Stomach (tissue), 9 donors: Measurements from ENCODE around the gene MTG1. TPM values are rescaled to one million over a fixed set of nuclear protein-coding genes. Genes with fewer than 3 reads are reported as not detected.
"Not testable (repeated sequence)": the region's sequence is repeated elsewhere in the genome, so short reads cannot be mapped to it uniquely, and the experiment has no call there.

Experiments used
- DNase-seq, 2 donors: peaks; one replicate each; pipeline versions ENCODE4 v3.0.0 to v3.0.0-alpha.2; 2013 to 2019
- H3K27ac ChIP-seq, 5 donors: fragments of 200-600 bp in 4 of 5; sonication (generic) in 4 of 5; one replicate each; pipeline ENCODE4 v1.5.1; 2013 to 2019; ENCODE audit warnings: mild to moderate bottlenecking in 1 of 5, moderate library complexity in 1 of 5
- H3K27me3 ChIP-seq, 3 donors: fragments of 200-600 bp; sonication (generic); one replicate each; pipeline ENCODE4 v1.5.1; 2017 to 2019; ENCODE audit warnings: mixed run types in 1 of 3
- H3K36me3 ChIP-seq, 4 donors: fragments of 200-600 bp; sonication (generic); 1 replicate in 3 of 4; 2 replicates in 1 of 4; pipeline ENCODE4 v1.5.1; 2016 to 2019
- H3K4me1 ChIP-seq, 4 donors: fragments of 200-600 bp; sonication (generic); one replicate each; pipeline ENCODE4 v1.5.1; 2016 to 2019
- H3K4me3 ChIP-seq, 4 donors: fragments of 200-600 bp; sonication (generic) in 3 of 4; one replicate each; pipeline ENCODE4 v1.5.1; 2016 to 2019; ENCODE audit warnings: mild to moderate bottlenecking in 1 of 4
- H3K9me3 ChIP-seq, 4 donors: fragments of 200-600 bp; sonication (generic); one replicate each; pipeline ENCODE4 v1.5.1; 2016 to 2019
- EP300 ChIP-seq: sonication (generic); formaldehyde crosslinking; IDR thresholded peaks from one replicate; pipeline ENCODE4 v1.6.1; 2017; ENCODE audit warnings: antibody characterized with exemption
- POLR2A ChIP-seq, 4 donors: fragments of 450-650 bp; IDR thresholded peaks; one replicate each; pipeline ENCODE4 v1.6.1; 2016; ENCODE audit warnings: antibody characterized with exemption in 4 of 4, control low read depth in 2 of 4, mild to moderate bottlenecking in 1 of 4, moderate library complexity in 1 of 4
- POLR2AphosphoS5 ChIP-seq, 3 donors: sonication (generic); formaldehyde crosslinking; IDR thresholded peaks; one replicate each; pipeline ENCODE4 v1.6.1; 2016; ENCODE audit warnings: antibody characterized with exemption in 3 of 3
- WGBS, 5 donors: extraction: QIAGEN DNeasy Blood & Tissue Kit in 3 of 5; methylation state at CpG; one replicate each; pipeline versions ENCODE4 v1.1.5 to v1.1.7; 2013 to 2018; 5-methylcytosine and 5-hydroxymethylcytosine counted together
- intact Hi-C: fragments of 100-400 bp; cut with DNase I; formaldehyde crosslinking; loops from one replicate; pipeline ENCODE4 v1.15.1; 2023; ENCODE audit warnings: low total_unique reads
- polyA plus RNA-seq, 3 donors: library from polyadenylated mRNA; stranded (reverse); fragments of 200-250 nt; gene quantifications; one replicate each; pipeline ENCODE4 v1.2.3, GENCODE V29; 2013
- total RNA-seq, 5 donors: library from RNA; depleted of rRNA; stranded (reverse); fragments of >200 nt; gene quantifications; one replicate each; pipeline versions ENCODE4 v1.1.0 to v1.2.3, GENCODE V29; 2014 to 2016
- TF ChIP-seq, protein P1 (sequence below), 7 experiments: fragments of 450-650 bp in 4 of 7; fragments of 200-600 bp in 3 of 7; sonication (generic) in 3 of 7; IDR thresholded peaks; one replicate each; pipeline ENCODE4 v1.5.1; 2016 to 2019; ENCODE audit warnings: antibody characterized with exemption in 7 of 7, control low read depth in 2 of 7, mild to moderate bottlenecking in 1 of 7
- donor health status: healthy with polysubstance abuse.
- donor health status: Bipolar disorder and iron deficiency.
- donor health status: healthy.

Gene MTG1
- total and polyA plus RNA-seq, 8 donors, result 36.7 to 177 (median 52.9) TPM

DNA sequence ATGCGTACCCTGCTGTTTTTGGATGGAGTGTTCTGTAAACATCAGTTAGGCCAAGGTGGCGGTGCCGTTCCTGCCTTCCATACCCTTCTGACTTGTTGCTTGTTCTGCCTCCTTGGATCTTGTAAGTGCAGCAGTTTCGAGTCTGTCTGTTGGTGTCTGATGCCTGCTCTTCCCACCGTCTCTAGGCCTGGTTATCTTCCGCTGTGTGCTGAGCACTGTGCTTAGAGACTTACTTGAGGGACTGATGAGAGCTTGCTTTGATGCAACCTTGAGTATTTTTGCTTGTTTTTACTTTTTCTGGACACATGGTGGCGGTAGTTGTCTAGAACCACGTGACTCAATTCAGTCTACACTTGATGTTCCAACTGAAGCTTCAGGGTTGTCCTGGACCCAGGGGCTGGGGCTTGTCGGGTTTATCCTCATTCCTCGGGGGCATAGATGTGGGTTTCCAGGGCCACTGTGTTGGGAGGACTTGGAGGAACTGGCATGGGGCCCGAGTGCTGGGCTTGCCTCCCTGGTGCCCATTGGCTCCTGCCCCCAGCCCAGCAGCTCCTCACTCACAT lies 44.8 kb downstream of the MTG1 start:
- WGBS, 5 donors, result 67 to 86% (median 77%) methylated on average over 11 of the region's 11 CpGs
- peak in 1 of 2 donors; percentile 23 for DNase-seq
- no peaks in the 10 kb centered on the region for H3K27me3 ChIP-seq
- intact Hi-C loops, result no loop called here
- no peaks in the 10 kb centered on the region for H3K4me1 ChIP-seq
- TF ChIP-seq, protein P1, sequence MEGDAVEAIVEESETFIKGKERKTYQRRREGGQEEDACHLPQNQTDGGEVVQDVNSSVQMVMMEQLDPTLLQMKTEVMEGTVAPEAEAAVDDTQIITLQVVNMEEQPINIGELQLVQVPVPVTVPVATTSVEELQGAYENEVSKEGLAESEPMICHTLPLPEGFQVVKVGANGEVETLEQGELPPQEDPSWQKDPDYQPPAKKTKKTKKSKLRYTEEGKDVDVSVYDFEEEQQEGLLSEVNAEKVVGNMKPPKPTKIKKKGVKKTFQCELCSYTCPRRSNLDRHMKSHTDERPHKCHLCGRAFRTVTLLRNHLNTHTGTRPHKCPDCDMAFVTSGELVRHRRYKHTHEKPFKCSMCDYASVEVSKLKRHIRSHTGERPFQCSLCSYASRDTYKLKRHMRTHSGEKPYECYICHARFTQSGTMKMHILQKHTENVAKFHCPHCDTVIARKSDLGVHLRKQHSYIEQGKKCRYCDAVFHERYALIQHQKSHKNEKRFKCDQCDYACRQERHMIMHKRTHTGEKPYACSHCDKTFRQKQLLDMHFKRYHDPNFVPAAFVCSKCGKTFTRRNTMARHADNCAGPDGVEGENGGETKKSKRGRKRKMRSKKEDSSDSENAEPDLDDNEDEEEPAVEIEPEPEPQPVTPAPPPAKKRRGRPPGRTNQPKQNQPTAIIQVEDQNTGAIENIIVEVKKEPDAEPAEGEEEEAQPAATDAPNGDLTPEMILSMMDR (IDR thresholded peaks at IDR 0.05), result peak in 2 of 7 experiments; percentile 3 to 6
- no peak for TF ChIP-seq POLR2A (IDR thresholded peaks at IDR 0.05)
- H3K4me3 ChIP-seq, result no peak overlapping the region
- no peaks in the 10 kb centered on the region for H3K9me3 ChIP-seq
- H3K27ac ChIP-seq, result no peak overlapping the region
- no peaks in the 10 kb centered on the region for H3K36me3 ChIP-seq

DNA sequence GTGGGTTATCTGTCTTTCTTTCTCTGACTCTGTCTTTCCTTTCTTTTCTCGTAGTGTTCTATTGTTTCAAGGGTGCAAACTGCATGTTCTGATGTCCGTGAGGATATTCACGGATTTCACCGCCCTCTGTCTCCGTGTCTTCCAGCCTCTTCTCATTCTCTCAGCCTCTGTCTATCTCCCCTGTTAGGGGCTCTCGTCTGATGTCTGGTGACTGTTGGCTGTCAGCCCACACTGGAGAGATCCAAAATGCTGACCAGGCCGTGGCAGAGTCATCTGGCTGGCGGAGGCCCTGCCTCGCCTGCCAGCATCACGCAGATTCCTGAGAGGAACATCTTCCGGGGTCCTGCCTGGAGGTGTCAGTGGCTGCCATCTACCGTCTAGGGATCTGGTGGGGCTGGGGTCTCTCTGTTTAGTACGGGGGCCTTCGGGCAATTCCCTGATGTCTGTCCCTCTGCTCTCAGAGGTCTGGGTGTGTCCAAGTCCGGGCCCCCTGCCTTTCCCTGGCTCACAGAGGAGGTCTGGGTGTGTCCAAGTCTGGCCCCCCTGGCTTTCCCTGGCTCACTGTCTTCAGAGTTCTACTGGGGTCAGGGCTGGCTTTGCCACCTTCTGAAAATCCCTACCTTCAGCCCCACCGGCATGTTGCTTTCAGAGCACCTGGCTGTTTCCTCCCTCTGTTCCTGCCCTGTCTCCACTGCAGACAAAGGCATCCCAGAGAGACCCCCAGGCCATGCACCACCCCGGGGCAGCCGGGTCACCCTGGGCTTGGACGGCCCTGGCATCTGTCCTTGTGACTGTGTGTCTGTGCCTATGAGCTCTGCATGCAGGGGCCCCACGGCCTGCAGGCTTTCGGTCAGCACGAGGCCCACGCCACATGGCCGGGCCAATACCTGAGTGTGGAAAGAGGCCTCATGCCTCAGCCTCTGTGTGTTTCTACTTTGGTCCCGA lies 45.8 kb downstream of the MTG1 start:
- DNase-seq, result peak in 1 of 2 donors; percentile 1
- Histone ChIP-seq H3K4me3 (no peak overlapping the region), H3K27ac (no peak overlapping the region), H3K27me3 (no peaks in the 10 kb centered on the region), H3K4me1 (no peaks in the 10 kb centered on the region), H3K9me3 (no peaks in the 10 kb centered on the region), H3K36me3 (no peaks in the 10 kb centered on the region)
- intact Hi-C loops, result no loop called here
- WGBS, 5 donors, result 85 to 91% (median 90%) methylated on average over 20 to 25 of the region's 25 CpGs
- TF ChIP-seq, protein P1 (IDR thresholded peaks at IDR 0.05), result no peak
- TF ChIP-seq EP300 (no peak), POLR2AphosphoS5 (IDR thresholded peaks at IDR 0.05) (no peak), POLR2A (IDR thresholded peaks at IDR 0.05) (no peak)

DNA sequence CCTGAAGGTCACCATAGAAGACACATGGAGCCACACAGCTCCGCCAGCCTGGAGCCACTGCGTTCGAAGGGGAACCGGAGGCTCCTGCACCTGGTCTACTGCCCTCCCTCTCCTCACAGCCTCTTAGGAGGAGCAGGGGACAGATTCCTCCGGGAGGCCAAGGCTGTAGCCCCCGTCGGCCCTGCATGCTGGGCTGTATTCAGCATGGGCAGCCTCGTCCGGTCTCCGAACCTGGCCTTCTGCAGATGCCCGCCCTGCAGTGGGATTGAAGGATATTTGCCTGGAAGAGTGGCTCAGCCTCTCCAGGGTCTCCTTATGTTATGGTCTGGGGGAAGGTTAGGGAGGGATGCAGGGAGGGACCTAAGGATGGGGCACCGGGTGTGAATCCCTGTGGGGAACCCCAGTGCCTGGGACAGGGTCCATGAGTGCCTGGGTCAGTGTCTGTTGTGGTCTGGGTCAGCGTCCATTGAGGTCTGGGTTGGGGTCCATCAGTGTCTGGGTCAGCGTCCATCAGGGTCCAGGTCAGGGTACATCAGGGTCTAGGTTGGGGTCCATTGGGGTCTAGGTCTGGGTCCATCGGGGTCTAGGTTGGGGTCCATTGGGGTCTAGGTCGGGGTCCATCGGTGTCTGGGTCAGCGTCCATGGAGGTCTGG lies 46.8 kb downstream of the MTG1 start:
- no peaks in the 10 kb centered on the region for H3K36me3 ChIP-seq
- no peak overlapping the region for H3K27ac ChIP-seq
- H3K9me3 ChIP-seq, result peaks cover 0 to 7% (median 5%) of the 10 kb centered on the region in 4 donors
- no peaks in the 10 kb centered on the region for H3K4me1 ChIP-seq
- TF ChIP-seq, protein P1 (IDR thresholded peaks at IDR 0.05), result no peak
- no peak for TF ChIP-seq POLR2AphosphoS5 (IDR thresholded peaks at IDR 0.05)
- no peak for TF ChIP-seq POLR2A (IDR thresholded peaks at IDR 0.05)
- TF ChIP-seq EP300, result no peak
- H3K27me3 ChIP-seq, result no peaks in the 10 kb centered on the region
- 85 to 97% (median 95%) methylated on average over 7 to 18 of the region's 18 CpGs for WGBS, 5 donors
- no peak for DNase-seq
- intact Hi-C loops, result no loop called here
- H3K4me3 ChIP-seq, result no peak overlapping the region

DNA sequence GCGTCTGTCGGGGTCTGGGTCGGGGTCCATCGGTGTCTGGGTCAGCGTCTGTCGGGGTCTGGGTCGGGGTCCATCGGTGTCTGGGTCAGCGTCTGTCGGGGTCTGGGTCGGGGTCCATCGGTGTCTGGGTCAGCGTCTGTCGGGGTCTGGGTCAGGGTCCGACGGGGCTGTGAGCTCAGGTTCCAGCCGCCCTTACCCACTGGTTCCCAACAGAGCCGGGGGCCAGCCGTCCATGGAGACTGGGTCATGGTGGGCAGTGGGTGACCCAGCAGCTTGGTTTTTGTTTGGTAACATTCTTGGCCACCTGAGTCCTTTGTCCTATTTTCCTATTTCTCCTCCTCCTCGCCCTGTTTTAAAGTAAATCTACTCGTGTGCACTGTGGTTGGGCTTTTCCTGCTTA lies 47.4 kb downstream of the MTG1 start:
- intact Hi-C loops, H3K4me3 ChIP-seq, H3K36me3 ChIP-seq, H3K27ac ChIP-seq, H3K4me1 ChIP-seq, H3K27me3 ChIP-seq, DNase-seq: not testable (repeated sequence)
- 38 to 86% (median 80%) methylated on average over 2 to 16 of the region's 21 CpGs for WGBS, 5 donors
- peaks cover 2 to 13% (median 10%) of the 10 kb centered on the region in 4 donors for H3K9me3 ChIP-seq
